A549 (cell line): ENCODE results near the gene UBASH3B. TPM values are rescaled to one million over a fixed set of nuclear protein-coding genes. Genes with fewer than 3 reads are reported as not detected.

Source experiments
- ATAC-seq, 2 experiments: fragments of 200-7000 bp in 1 of 2; fragments of >200 bp in 1 of 2; cut with Nextera tagmentation in 1 of 2; cut with Tn5 transposase in 1 of 2; 3 replicates each; pipeline versions ENCODE4 v1.8.0 to v1.9.1; 2018 to 2020; ENCODE audit warnings: mild to moderate bottlenecking in 1 of 2, moderate library complexity in 1 of 2
- CTCF ChIA-PET: fragments of 300-600 bp; sonication (Branson Sonifier 250); formaldehyde crosslinking; extraction: SDS; loops from one replicate; lab custom pipeline; 2021; ENCODE audit warnings: antibody characterized with exemption, inconsistent platforms; lab: Yijun Ruan, JAX
- POLR2A ChIA-PET: fragments of 350-600 bp; formaldehyde crosslinking; extraction: SDS; loops from one replicate; lab custom pipeline; 2021; ENCODE audit warnings: antibody characterized with exemption, inconsistent platforms; lab: Yijun Ruan, JAX
- DNase-seq, 2 experiments: peaks; one replicate each; pipeline versions ENCODE4 v3.0.0 to v3.0.0-alpha.2; 2011 to 2016; ENCODE audit warnings: low read depth in 1 of 2, low spot score in 1 of 2
- FAIRE-seq: peaks from 2 replicates; lab custom pipeline; 2011; peaks lifted over from hg19 to GRCh38; lab: Jason Lieb, UNC
- H3K27ac ChIP-seq, 2 experiments: fragments of >200 bp; sonication (Bioruptor Twin); formaldehyde crosslinking; 3 replicates each; pipeline ENCODE4 v1.5.1; 2016 to 2017
- H3K4me1 ChIP-seq: fragments of >200 bp; sonication (Bioruptor Twin); formaldehyde crosslinking; 3 replicates; pipeline ENCODE4 v1.6.1; 2016
- H3K4me2 ChIP-seq: fragments of >200 bp; sonication (Bioruptor Twin); formaldehyde crosslinking; 3 replicates; pipeline ENCODE4 v1.6.1; 2016
- H3K4me3 ChIP-seq: fragments of >200 bp; sonication (Bioruptor Twin); formaldehyde crosslinking; 3 replicates; pipeline ENCODE4 v1.5.1; 2016
- H3K9me3 ChIP-seq: fragments of >200 bp; sonication (Bioruptor Twin); formaldehyde crosslinking; 3 replicates; pipeline ENCODE4 v1.6.1; 2016
- CBX2 ChIP-seq: fragments of 200-600 bp; sonication (generic); IDR thresholded peaks from 2 replicates; pipeline ENCODE4 v1.6.1; 2016; ENCODE audit warnings: low read depth, mild to moderate bottlenecking, borderline replicate concordance
- CHD2 ChIP-seq: fragments of 150-350 bp; IDR thresholded peaks from 2 replicates; pipeline ENCODE4 v1.6.1; 2014; ENCODE audit warnings: low read length; ENCODE audit not compliant: partially characterized antibody
- E2F6 ChIP-seq: IDR thresholded peaks from 2 replicates; pipeline ENCODE4 v1.6.1; 2012; ENCODE audit warnings: low read depth, borderline replicate concordance
- EHMT2 ChIP-seq: fragments of 200-600 bp; sonication (generic); IDR thresholded peaks from 2 replicates; pipeline ENCODE4 v1.6.1; 2016; ENCODE audit warnings: antibody characterized with exemption, low read depth, mild to moderate bottlenecking, moderate library complexity
- EP300 ChIP-seq, 2 experiments: fragments of >200 bp; sonication (Bioruptor Twin); formaldehyde crosslinking; IDR thresholded peaks; 2 replicates in 1 of 2; 3 replicates in 1 of 2; pipeline ENCODE4 v1.6.1; 2016 to 2017
- FOSB ChIP-seq: fragments of 250-450 bp; sonication (Bioruptor Pico); IDR thresholded peaks from 2 replicates; pipeline ENCODE4 v1.5.0; 2020; ENCODE audit warnings: mild to moderate bottlenecking, moderate library complexity
- FOXS1 ChIP-seq: fragments of 250-450 bp; sonication (Bioruptor Pico); IDR thresholded peaks from 2 replicates; pipeline ENCODE4 v1.5.0; 2020; ENCODE audit warnings: mild to moderate bottlenecking, moderate library complexity
- GATA3 ChIP-seq: IDR thresholded peaks from 2 replicates; pipeline ENCODE4 v1.6.1; 2012; ENCODE audit warnings: borderline replicate concordance
- HOXB13 ChIP-seq: fragments of 250-450 bp; sonication (Bioruptor Pico); IDR thresholded peaks from 2 replicates; pipeline ENCODE4 v1.5.0; 2020; ENCODE audit warnings: low read depth, mild to moderate bottlenecking, moderate library complexity
- JUN ChIP-seq, 2 experiments: fragments of >200 bp; sonication (Bioruptor Twin); formaldehyde crosslinking; IDR thresholded peaks; 2 replicates in 1 of 2; 3 replicates in 1 of 2; pipeline ENCODE4 v1.6.1; 2016 to 2017
- JUNB ChIP-seq: fragments of >200 bp; sonication (Bioruptor Twin); formaldehyde crosslinking; IDR thresholded peaks from 2 replicates; pipeline ENCODE4 v1.6.1; 2016
- KDM1A ChIP-seq: fragments of 200-600 bp; sonication (generic); IDR thresholded peaks from 2 replicates; pipeline ENCODE4 v1.6.1; 2016; ENCODE audit warnings: low read depth, mild to moderate bottlenecking
- KDM5A ChIP-seq: fragments of 200-600 bp; sonication (generic); IDR thresholded peaks from 2 replicates; pipeline ENCODE4 v1.6.1; 2016; ENCODE audit warnings: antibody characterized with exemption, mild to moderate bottlenecking
- MAZ ChIP-seq: fragments of 150-350 bp; IDR thresholded peaks from 2 replicates; pipeline ENCODE4 v1.6.1; 2014; ENCODE audit warnings: antibody characterized with exemption, low read depth, low read length, borderline replicate concordance
- NR3C1 ChIP-seq: fragments of >200 bp; sonication (Bioruptor Twin); formaldehyde crosslinking; IDR thresholded peaks from 3 replicates; pipeline ENCODE4 v1.6.1; 2017
- PBX3 ChIP-seq: IDR thresholded peaks from 2 replicates; pipeline ENCODE4 v1.6.1; 2012
- POLR2AphosphoS2 ChIP-seq: conservative IDR thresholded peaks from 2 replicates; pipeline ENCODE4 v1.6.1; 2012; ENCODE audit warnings: low read length, improper control_type of control experiment, inconsistent platforms
- RAD21 ChIP-seq, 2 experiments: fragments of >200 bp in 1 of 2; sonication (Bioruptor Twin) in 1 of 2; formaldehyde crosslinking in 1 of 2; IDR thresholded peaks in 1 of 2; conservative IDR thresholded peaks in 1 of 2; 2 replicates in 1 of 2; 3 replicates in 1 of 2; pipeline ENCODE4 v1.6.1; 2012 to 2018; ENCODE audit warnings: inconsistent platforms in 1 of 2
- REST ChIP-seq: fragments of 200-600 bp; sonication (generic); IDR thresholded peaks from 2 replicates; pipeline ENCODE4 v1.6.1; 2016; ENCODE audit warnings: antibody characterized with exemption, mild to moderate bottlenecking, moderate library complexity
- SMC3 ChIP-seq: fragments of >200 bp; sonication (Bioruptor Twin); formaldehyde crosslinking; IDR thresholded peaks from 3 replicates; pipeline ENCODE4 v1.6.1; 2018; ENCODE audit warnings: inconsistent platforms
- ZFP36 ChIP-seq: fragments of 450-650 bp; IDR thresholded peaks from 2 replicates; pipeline ENCODE4 v1.6.1; 2014; ENCODE audit warnings: borderline replicate concordance; ENCODE audit not compliant: partially characterized antibody
- WGBS: methylation state at CpG from one replicate; pipeline ENCODE4 v1.1.6; 2017; ENCODE audit errors: missing lambda C conversion rate; 5-methylcytosine and 5-hydroxymethylcytosine counted together
- polyA plus RNA-seq, 4 experiments: library from polyadenylated mRNA; depleted of rRNA in 3 of 4; stranded (reverse); fragments of >200 nt; fragmentation: RNase III in 1 of 4; extraction: RNeasy Plus Mini Kit Qiagen cat#74134 plus additional on column Dnase treatment in 1 of 4; gene quantifications; 2 replicates in 3 of 4; 3 replicates in 1 of 4; pipeline ENCODE4 v1.2.3, GENCODE V29; 2011 to 2017
- TF ChIP-seq, protein P1 (sequence below): IDR thresholded peaks from 2 replicates; pipeline ENCODE4 v1.6.1; 2012
- TF ChIP-seq, protein P2 (sequence below): fragments of 250-450 bp; sonication (Bioruptor Pico); IDR thresholded peaks from 2 replicates; pipeline ENCODE4 v1.5.0; 2021; ENCODE audit warnings: mild to moderate bottlenecking, moderate library complexity, borderline replicate concordance

Gene UBASH3B
- polyA plus RNA-seq, 2 of the 4 experiments (the other 2 are of a cell fraction): 33.4 to 43.0 TPM

DNA sequence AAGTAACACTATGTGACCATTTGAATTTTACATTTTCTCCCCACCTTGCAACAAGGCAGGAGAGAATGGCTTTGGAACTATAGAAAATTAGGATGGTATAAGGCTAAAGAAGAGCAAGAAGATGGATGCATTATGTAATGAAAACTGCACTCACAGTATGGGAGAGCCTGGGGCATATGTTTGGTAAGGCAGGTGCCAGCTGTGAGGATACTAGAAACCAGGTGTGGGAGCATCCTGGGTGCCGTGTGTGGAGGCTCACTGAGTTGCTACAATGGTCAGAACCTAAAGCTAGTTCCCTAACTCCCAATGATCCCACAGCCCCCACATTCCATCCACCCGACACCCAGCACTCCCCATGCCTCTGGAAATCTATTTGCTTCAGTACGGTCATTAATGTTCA lies 42.9 kb downstream of the UBASH3B start:
- 97% methylated on average over 3 of the region's 3 CpGs for WGBS
- POLR2A ChIA-PET: no interaction called here
- TF ChIP-seq RAD21 (conservative IDR thresholded peaks at IDR 0.05 in 1 of 2, IDR thresholded peaks at IDR 0.05 in 1 of 2) (no peak), SMC3 (no peak), KDM5A (no peak), MAZ (no peak), CBX2 (no peak), FOXS1 (CRISPR knock-in tag) (no peak), KDM1A (no peak), E2F6 (no peak), CHD2 (no peak), HOXB13 (CRISPR knock-in tag) (no peak), NR3C1 (no peak), GATA3 (no peak), EHMT2 (no peak), JUN (IDR thresholded peaks at IDR 0.05) (no peak), JUNB (no peak), REST (no peak), ZFP36 (no peak)
- TF ChIP-seq, all 56 proteins: peak for 0
- Histone ChIP-seq H3K4me3 (no peak overlapping the region), H3K4me2 (no peak overlapping the region), H3K4me1 (peaks cover 19% of the 10 kb centered on the region), H3K27ac (no peak overlapping the region; a peak in 1 of 6 replicates), H3K9me3 (no peaks in the 10 kb centered on the region)
- DNase-seq: no peak
- no peak for FAIRE-seq
- ATAC-seq: no peak
- CTCF ChIA-PET: interaction anchor here (1.4 kb wide), 1 partner anchor 65 kb away, joined by 3 read pairs; no protein-coding TSS in a partner anchor

DNA sequence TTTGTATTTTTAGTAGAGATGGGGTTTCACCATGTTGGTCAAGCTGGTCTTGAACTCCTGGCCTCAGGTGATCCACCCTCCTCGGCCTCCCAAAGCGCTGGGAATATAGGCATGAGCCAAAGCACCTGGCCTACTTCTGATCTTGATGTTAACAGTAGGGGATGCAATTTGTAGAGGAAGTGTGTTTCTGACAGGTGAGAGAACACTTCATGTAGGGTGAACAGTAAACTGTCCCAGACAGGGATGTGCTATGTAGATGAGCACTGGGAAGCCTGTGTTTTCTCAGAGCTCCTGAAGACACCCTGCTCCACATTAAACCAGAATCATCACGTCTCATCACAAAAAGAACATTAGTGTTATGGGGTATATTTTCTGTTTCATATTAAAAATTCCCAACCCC lies 45.1 kb downstream of the UBASH3B start:
- H3K9me3 ChIP-seq: no peaks in the 10 kb centered on the region
- ATAC-seq (no peak), DNase-seq (no peak), FAIRE-seq (no peak)
- no peak overlapping the region for H3K27ac ChIP-seq
- ChIA-PET POLR2A (interaction anchor here (0.6 kb wide), 1 partner anchor 27 kb away, joined by 5 read pairs; no protein-coding TSS in a partner anchor), CTCF (interaction anchor here (1.2 to 1.5 kb wide), 3 partner anchors 57 to 322 kb away, joined by 3 to 5 read pairs (median 4); no protein-coding TSS in a partner anchor)
- H3K4me1 ChIP-seq: peaks cover 23% of the 10 kb centered on the region
- TF ChIP-seq PBX3 (no peak), CHD2 (no peak), FOSB (CRISPR knock-in tag) (no peak), MAZ (no peak), EP300 (IDR thresholded peaks at IDR 0.05) (no peak), RAD21 (conservative IDR thresholded peaks at IDR 0.05 in 1 of 2, IDR thresholded peaks at IDR 0.05 in 1 of 2) (no peak), KDM1A (no peak), POLR2AphosphoS2 (no peak), JUNB (no peak), GATA3 (no peak), SMC3 (no peak)
- TF ChIP-seq, protein P1, sequence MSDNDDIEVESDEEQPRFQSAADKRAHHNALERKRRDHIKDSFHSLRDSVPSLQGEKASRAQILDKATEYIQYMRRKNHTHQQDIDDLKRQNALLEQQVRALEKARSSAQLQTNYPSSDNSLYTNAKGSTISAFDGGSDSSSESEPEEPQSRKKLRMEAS: no peak
- TF ChIP-seq, protein P2, sequence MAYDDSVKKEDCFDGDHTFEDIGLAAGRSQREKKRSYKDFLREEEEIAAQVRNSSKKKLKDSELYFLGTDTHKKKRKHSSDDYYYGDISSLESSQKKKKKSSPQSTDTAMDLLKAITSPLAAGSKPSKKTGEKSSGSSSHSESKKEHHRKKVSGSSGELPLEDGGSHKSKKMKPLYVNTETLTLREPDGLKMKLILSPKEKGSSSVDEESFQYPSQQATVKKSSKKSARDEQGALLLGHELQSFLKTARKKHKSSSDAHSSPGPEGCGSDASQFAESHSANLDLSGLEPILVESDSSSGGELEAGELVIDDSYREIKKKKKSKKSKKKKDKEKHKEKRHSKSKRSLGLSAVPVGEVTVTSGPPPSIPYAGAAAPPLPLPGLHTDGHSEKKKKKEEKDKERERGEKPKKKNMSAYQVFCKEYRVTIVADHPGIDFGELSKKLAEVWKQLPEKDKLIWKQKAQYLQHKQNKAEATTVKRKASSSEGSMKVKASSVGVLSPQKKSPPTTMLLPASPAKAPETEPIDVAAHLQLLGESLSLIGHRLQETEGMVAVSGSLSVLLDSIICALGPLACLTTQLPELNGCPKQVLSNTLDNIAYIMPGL (CRISPR knock-in tag): no peak
- H3K4me2 ChIP-seq: no peak overlapping the region
- 97% methylated on average over 3 of the region's 3 CpGs for WGBS
- H3K4me3 ChIP-seq: no peak overlapping the region
